K562 (cell line): ENCODE data around the gene MEIS2.

ENCODE experiments used
- BHLHE40 ChIP-seq: IDR thresholded peaks from 2 replicates; pipeline ENCODE4 v1.6.1; 2011; ENCODE audit warnings: low read length, improper control_type of control experiment
- CTCF ChIP-seq, 3 experiments: IDR thresholded peaks in 2 of 3; conservative IDR thresholded peaks in 1 of 3; 2 replicates each; pipeline ENCODE4 v1.5.1; 2011 to 2012; ENCODE audit warnings: low read length in 3 of 3, mild to moderate bottlenecking in 3 of 3, control low read depth in 2 of 3, improper control_type of control experiment in 1 of 3, inconsistent platforms in 1 of 3, low read depth in 1 of 3, mixed read lengths in 1 of 3, moderate library complexity in 1 of 3; ENCODE audit not compliant: insufficient read depth in 2 of 3

DNA sequence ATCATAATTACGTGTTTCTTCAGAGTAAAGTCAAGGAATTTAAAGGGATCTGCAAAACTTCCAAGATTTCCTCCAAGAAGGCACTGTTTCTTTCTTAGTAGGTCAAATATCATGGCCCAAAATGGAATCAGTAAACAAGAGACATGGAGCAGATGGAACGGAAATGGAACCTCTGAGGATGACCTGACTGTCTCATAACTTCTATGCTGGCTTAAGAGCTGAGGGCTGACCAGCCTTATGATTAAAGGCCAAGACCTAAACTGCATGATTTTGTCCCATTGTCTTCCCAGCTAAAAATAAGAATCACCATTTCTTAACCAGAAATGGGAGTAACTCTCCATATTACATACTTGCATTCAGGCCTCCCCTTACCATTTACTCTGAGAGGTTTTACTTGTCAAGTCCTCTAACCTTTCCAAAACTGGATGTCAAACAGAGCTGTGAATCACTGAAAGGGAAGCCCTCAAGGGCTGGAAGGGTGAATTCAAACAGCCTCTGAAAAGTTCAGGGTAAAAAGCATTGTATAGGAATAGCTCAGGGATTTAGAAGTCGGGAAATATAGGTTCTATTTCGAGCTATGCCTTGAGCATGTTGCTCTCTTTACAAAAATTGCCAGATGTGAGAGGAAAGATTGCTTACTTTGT lies 103.7 kb downstream of the MEIS2 start:
- TF ChIP-seq BHLHE40 (no peak), CTCF (IDR thresholded peaks at IDR 0.05 in 2 of 3, conservative IDR thresholded peaks at IDR 0.05 in 1 of 3; ENCODE audit: insufficient read depth in 2 of 3, low read depth in 1 of 3, low read length in 3 of 3) (no peak)
